Activated naive CD8-positive, alpha-beta T cell (primary cell): ENCODE data around the gene NRDC.
"Not testable (repeated sequence)": the region's sequence is repeated elsewhere in the genome, so short reads cannot be mapped to it uniquely, and the experiment has no call there.

Experiments used
- H3K27ac Mint-ChIP-seq: one replicate; pipeline ENCODE4 v1.8.0; 2021; ENCODE audit warnings: mixed read lengths
- H3K27me3 Mint-ChIP-seq: one replicate; pipeline ENCODE4 v1.8.0; 2021; ENCODE audit warnings: mixed read lengths
- H3K36me3 Mint-ChIP-seq: one replicate; pipeline ENCODE4 v1.8.0; 2021; ENCODE audit warnings: mixed read lengths
- H3K4me1 Mint-ChIP-seq: one replicate; pipeline ENCODE4 v1.8.0; 2021; ENCODE audit warnings: low read depth, mixed read lengths
- H3K4me3 Mint-ChIP-seq: one replicate; pipeline ENCODE4 v1.8.0; 2021; ENCODE audit warnings: mild to moderate bottlenecking, mixed read lengths
- H3K9me3 Mint-ChIP-seq: one replicate; pipeline ENCODE4 v1.8.0; 2021; ENCODE audit warnings: low read depth, mixed read lengths

The NRDC gene

DNA sequence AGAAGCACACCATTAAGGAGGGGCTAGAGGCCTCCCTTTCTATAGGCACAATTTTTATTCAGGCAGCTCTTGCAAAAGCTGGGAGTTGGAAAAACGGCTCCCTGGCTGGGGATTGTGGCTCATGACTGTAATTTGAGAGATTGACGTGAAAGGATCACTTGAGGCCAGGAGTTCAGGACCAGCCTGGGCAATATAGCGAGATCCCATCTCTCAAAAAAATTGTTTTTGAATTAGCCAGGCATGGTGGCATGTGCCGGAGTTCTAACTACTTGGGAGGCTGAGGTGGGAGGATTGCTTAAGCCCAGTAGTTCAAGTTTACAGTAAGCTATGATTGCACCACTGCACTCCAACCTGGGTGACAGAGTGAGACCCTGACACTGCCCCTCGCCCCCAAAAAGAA is 23.9 kb upstream of the NRDC start:
- Mint-ChIP-seq H3K36me3 (no peaks in the 10 kb centered on the region), H3K4me3 (no peak overlapping the region), H3K4me1 (peaks cover 4% of the 10 kb centered on the region), H3K27me3 (peaks cover 11% of the 10 kb centered on the region), H3K27ac (no peak overlapping the region), H3K9me3 (no peaks in the 10 kb centered on the region)

DNA sequence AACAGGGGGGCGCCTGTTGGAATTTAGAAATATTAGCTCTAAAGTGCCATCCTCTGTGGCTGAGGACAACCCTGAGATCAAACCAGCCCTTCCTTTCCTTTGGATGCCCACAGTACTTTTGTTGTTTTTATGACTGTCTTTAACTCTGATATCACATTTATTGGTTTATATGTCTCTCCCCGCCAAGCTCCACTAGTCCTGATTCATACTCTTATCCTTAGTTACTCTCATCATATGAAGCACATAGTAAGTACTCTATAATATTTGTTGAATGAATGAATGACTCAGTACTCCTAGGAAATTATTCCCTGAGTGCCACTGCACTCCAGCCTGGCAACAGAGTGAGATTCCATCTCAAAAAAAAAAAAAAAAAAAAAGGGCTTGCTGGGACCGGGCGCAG is 22.6 kb upstream of the NRDC start:
- no peaks in the 10 kb centered on the region for H3K9me3 Mint-ChIP-seq
- peaks cover 3% of the 10 kb centered on the region for H3K4me1 Mint-ChIP-seq
- peaks cover 16% of the 10 kb centered on the region for H3K27me3 Mint-ChIP-seq
- no peak overlapping the region for H3K4me3 Mint-ChIP-seq
- H3K27ac Mint-ChIP-seq = no peak overlapping the region
- no peaks in the 10 kb centered on the region for H3K36me3 Mint-ChIP-seq

DNA sequence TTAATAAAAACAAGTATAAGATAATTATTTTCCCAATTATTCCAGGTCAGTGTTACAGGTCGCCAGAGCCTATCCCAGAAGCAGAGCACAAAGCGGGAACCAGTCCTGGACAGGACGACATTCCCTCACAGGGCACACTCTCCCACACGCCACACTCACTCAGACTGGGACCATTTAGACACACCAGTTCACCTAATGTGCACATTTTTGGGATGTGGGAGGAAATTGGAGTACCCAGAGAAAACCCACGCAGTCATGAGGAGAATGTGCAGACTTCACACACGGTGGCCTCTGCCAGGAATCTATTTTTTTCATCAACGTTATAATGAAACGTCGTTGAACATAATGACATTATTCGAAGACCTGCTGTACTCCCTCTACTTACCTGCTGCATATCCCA is 20.5 kb upstream of the NRDC start:
- peaks cover 27% of the 10 kb centered on the region for H3K27me3 Mint-ChIP-seq
- no peak overlapping the region for H3K4me3 Mint-ChIP-seq
- peaks cover 3% of the 10 kb centered on the region for H3K4me1 Mint-ChIP-seq
- H3K9me3 Mint-ChIP-seq = no peaks in the 10 kb centered on the region
- no peak overlapping the region for H3K27ac Mint-ChIP-seq
- no peaks in the 10 kb centered on the region for H3K36me3 Mint-ChIP-seq

DNA sequence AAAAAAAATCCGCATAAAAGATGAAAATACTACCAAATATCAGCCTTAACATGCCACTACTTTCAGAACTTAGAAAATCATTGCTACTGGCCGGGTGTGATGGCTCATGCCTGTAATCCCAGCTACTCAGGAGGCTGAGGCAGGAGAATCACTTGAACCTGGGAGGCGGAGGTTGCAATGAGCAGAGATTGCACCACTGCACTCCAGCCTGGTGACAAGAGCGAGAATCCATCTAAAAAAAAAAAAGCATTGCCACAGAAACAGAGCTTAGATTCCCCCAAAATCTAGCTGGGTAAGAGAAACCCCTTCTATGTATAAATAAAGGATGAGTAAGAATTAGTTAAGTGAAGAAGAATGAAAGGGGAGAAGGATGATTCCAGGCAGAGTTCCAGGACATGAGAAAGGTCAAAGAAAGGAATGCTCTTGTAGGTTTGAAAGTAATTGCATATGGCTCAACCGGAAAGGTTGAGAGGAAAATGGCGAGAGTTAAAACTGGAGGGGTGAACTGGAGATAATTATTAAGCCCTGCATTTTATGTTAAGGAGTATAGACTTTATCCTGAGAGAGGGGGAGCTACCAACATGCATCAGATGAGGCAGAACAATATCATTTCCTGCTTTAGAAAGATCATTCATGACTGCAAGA is 19.7 kb upstream of the NRDC start:
- H3K4me1 Mint-ChIP-seq = peaks cover 3% of the 10 kb centered on the region
- peaks cover 27% of the 10 kb centered on the region for H3K27me3 Mint-ChIP-seq
- H3K9me3 Mint-ChIP-seq = no peaks in the 10 kb centered on the region
- H3K36me3 Mint-ChIP-seq = no peaks in the 10 kb centered on the region
- no peak overlapping the region for H3K4me3 Mint-ChIP-seq
- no peak overlapping the region for H3K27ac Mint-ChIP-seq

DNA sequence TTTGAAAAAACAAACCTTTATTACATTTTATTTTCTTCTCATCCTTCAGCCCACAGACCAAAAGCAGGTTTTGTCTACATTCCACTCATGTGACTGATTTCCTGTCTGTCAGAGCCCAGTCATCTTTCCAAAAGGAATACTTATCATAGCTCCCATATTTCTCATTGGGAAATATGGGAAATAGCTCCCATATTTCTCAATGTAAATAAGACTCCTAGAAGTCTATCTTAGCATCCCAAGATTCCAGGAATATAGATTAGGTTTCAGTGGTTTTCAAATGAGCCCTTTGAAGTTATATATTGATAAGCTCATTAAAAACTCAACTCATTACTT is 19.1 kb upstream of the NRDC start:
- no peak overlapping the region for H3K27ac Mint-ChIP-seq
- peaks cover 27% of the 10 kb centered on the region for H3K27me3 Mint-ChIP-seq
- H3K36me3 Mint-ChIP-seq = no peaks in the 10 kb centered on the region
- H3K9me3 Mint-ChIP-seq = no peaks in the 10 kb centered on the region
- no peak overlapping the region for H3K4me3 Mint-ChIP-seq
- H3K4me1 Mint-ChIP-seq = peaks cover 3% of the 10 kb centered on the region

DNA sequence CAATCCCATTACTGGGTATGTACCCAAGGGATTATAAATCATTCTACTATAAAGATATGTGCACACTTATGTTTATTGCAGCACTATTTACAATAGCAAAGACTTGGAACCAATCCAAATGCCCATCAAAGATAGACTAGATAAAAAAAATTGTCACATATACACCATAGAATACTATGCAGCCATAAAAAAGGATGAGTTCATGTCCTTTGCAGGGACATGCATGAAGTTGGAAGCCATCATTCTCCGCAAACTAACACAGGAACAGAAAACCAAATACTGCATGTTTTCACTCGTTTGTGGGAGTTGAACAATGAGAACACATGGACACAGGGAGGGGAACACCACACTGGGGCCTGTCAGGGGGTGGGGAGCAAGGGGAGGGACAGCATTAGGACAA is 16.2 kb upstream of the NRDC start:
- Mint-ChIP-seq H3K27ac (peak overlapping the region; percentile 18), H3K27me3 (peaks cover 25% of the 10 kb centered on the region)
- H3K9me3 Mint-ChIP-seq, H3K4me3 Mint-ChIP-seq, H3K4me1 Mint-ChIP-seq, H3K36me3 Mint-ChIP-seq: not testable (repeated sequence)

DNA sequence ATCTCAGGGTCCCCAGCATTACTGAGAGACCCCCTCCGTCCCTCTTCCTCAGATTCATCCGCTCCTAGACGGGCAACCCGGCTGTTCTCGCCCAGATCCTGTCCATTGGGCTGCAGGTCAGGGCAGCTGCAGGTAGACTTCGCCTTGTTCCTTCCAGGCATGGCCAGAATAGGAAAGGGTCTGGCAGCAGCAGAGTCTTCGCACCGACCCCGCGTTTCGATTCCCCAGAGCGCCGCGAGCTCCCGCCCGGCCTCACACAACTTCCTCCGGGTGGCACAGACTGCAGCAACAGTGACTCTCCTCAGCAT is 265 bp downstream of the NRDC start:
- peaks cover 12% of the 10 kb centered on the region for H3K36me3 Mint-ChIP-seq
- H3K4me3 Mint-ChIP-seq = no peak overlapping the region
- H3K27me3 Mint-ChIP-seq = peaks cover 5% of the 10 kb centered on the region

DNA sequence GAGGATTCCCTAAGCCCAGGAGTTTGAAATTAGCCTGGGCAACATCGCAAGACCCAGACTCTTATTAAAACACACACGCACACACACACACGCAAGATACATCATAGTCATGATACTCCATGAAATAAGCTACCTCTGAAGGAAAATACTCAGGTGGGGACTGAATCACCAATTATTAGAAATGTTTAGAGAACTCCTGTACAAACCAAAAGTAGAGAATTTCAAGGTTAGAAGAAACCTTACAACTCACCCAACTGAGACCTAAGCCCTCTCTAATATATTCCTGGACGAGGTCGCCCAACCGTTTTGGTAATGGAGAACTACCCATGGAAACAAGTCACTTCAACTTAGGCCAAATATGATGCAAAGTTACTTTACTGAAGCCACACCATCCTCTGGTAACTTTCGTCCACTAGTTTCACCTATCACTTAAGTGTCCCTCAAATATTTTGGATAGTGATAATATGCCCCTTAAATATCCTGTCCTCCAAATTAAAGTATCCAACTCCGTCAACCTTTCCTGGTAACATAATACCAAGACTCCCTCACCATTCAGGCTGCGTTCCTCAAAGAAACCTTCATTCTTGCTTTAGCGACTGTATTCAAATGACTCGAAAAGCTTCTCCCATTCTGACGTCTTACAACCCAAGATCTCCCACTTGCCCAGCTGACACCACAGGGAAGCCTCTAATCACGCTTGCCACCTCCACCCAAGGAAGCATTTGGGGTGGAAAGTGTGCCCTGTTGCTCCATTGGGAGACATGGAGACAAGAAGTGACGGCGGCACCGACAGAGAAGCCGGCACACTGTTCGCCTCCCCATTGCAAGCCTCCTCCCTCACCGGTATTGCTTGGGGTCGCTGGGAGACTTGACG is 856 bp downstream of the NRDC start:
- H3K36me3 Mint-ChIP-seq = peaks cover 12% of the 10 kb centered on the region
- H3K9me3 Mint-ChIP-seq = no peaks in the 10 kb centered on the region
- H3K27ac Mint-ChIP-seq = no peak overlapping the region
- no peaks in the 10 kb centered on the region for H3K27me3 Mint-ChIP-seq
- no peak overlapping the region for H3K4me3 Mint-ChIP-seq
- peaks cover 41% of the 10 kb centered on the region for H3K4me1 Mint-ChIP-seq

More for the DNA sequence above, 265 bp downstream of the NRDC start:
- no peaks in the 10 kb centered on the region for H3K9me3 Mint-ChIP-seq
- no peak overlapping the region for H3K27ac Mint-ChIP-seq
- peaks cover 35% of the 10 kb centered on the region for H3K4me1 Mint-ChIP-seq

DNA sequence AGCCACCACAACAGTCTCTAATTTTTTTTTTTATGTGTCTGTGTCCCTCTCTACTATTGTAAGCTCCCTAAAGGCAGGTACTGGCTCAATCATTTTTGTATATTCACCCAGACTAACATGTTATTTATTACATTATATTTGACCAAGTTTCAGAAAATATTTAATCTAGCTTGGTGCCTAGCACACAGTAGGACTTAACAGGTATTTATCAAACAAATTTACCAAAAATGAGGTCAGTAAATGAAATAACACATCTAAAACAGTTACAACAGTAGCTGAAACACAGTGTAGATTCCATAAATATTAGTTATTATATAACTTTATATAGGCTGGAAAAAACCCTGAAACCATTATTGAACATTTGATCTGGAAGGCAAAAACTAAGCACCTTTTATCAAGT is 2.7 kb downstream of the NRDC start:
- H3K4me1 Mint-ChIP-seq = peaks cover 57% of the 10 kb centered on the region
- H3K27ac Mint-ChIP-seq = no peak overlapping the region
- no peaks in the 10 kb centered on the region for H3K27me3 Mint-ChIP-seq
- peaks cover 12% of the 10 kb centered on the region for H3K36me3 Mint-ChIP-seq
- peak overlapping the region; percentile 80 for H3K4me3 Mint-ChIP-seq
- H3K9me3 Mint-ChIP-seq = no peaks in the 10 kb centered on the region

DNA sequence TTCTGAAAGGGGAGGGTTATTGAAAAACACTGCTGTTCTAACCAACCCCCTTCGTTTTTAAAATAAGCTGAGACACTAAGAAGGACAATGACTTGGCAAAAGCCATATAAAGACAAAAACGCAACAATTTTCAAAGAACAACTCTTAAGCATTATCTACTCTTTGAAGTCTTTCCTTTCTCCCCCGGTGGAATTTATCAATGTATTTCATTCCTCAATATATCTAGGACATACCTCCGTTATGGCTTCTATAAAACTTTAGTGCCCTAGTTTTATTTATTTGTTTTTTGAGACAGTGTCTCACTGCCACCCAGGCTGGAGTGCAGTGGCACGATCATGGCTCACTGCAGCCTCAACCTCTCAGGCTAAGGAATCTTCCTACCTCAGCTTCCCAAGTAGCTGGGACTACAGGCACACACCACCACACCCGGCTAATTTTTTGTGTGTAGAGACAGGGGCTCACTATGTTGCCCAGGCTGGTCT is 3.2 kb downstream of the NRDC start:
- Mint-ChIP-seq H3K27ac (peak overlapping the region; percentile 46), H3K4me1 (peaks cover 61% of the 10 kb centered on the region), H3K9me3 (no peaks in the 10 kb centered on the region), H3K27me3 (no peaks in the 10 kb centered on the region), H3K36me3 (peaks cover 12% of the 10 kb centered on the region), H3K4me3 (peak overlapping the region; percentile 80)

DNA sequence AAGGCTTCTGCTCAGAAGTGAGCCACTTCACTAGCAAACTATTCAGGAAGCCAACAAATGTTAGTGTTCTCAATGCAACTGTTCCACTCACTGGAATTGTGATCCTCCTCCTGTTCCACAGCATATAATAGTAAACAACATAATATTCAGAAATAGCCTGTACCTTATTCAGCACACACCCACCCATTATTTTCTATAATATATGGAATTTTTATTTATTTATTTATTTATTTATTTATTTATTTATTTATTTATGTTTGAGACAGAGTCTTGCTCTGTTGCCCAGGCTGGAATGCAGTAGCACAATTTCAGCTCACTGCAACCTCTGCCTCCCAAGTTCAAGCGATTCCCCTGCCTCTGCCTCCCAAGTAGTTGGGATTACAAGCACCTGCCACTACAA is 5.3 kb downstream of the NRDC start:
- H3K27ac Mint-ChIP-seq, H3K27me3 Mint-ChIP-seq, H3K4me3 Mint-ChIP-seq, H3K9me3 Mint-ChIP-seq: not testable (repeated sequence)
- Mint-ChIP-seq H3K36me3 (peaks cover 12% of the 10 kb centered on the region), H3K4me1 (peaks cover 75% of the 10 kb centered on the region)

DNA sequence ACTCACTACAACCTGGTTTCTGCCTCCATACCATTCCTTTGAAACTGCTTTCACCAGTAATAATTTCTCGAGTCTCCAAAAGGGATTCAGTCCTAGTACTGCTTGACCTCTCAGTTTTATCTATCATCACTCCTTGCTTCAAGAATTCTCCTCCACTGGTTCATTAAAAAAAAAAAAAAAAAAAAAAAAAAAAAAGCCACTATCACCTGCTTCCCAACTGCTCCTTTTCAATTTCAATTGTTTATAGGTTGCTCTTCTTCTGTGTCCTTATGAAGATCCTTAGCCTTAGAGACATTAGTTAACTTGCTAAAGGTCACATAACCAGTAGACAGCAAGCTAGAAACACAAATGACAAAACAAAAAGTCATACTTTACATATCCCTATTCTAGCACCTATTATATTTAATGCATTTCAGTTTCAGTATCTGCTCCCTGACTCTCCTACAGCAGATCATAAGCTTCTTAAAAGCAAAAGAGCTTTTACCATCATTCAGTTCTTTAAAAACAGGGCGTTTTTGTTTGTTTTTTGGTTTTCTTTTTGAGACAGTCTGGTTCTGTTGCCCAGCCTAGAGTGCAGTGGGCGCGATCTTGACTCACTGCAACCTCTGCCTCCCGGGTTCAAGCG is 7.1 kb downstream of the NRDC start:
- Mint-ChIP-seq H3K36me3 (peaks cover 6% of the 10 kb centered on the region), H3K27me3 (no peaks in the 10 kb centered on the region), H3K4me3 (peak overlapping the region; percentile 20), H3K4me1 (peaks cover 79% of the 10 kb centered on the region), H3K9me3 (no peaks in the 10 kb centered on the region), H3K27ac (peak overlapping the region; percentile 64)

DNA sequence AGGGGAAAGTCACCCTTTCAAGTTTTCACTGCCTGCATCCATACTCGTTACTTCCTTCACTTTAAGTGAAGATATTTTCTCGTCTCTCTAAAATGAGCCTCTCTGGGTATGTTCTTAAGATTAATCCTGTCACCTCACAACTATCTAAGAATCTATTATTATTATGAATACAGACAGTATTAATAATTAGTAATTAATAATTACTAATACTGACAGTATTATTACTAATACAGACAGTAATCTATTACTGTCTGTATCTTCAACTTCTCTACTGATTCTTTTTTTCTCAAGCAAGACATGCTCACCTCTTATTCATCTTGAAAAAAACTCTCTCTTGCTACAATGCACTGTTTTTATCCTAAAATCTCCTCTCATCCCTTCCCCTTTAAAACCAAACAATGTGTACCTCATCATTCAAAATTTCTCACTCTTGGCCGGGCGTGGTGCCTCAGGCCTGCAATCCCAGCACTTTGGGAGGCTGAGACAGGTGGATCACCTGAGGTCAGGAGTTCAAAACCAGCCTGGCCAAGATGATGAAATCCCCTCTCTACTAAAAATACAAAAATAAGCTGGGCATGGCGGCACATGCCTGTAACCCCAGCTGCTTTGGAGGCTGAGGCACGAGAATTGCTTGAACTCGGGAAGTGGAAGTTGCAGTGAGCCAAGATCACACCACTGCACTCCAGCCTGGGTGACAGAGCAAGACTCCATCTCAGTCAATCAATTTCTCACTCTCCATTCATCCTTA is 7.8 kb downstream of the NRDC start:
- Mint-ChIP-seq H3K36me3 (peaks cover 5% of the 10 kb centered on the region), H3K9me3 (no peaks in the 10 kb centered on the region), H3K27me3 (no peaks in the 10 kb centered on the region), H3K27ac (peak overlapping the region; percentile 83), H3K4me1 (peaks cover 79% of the 10 kb centered on the region), H3K4me3 (no peak overlapping the region)

DNA sequence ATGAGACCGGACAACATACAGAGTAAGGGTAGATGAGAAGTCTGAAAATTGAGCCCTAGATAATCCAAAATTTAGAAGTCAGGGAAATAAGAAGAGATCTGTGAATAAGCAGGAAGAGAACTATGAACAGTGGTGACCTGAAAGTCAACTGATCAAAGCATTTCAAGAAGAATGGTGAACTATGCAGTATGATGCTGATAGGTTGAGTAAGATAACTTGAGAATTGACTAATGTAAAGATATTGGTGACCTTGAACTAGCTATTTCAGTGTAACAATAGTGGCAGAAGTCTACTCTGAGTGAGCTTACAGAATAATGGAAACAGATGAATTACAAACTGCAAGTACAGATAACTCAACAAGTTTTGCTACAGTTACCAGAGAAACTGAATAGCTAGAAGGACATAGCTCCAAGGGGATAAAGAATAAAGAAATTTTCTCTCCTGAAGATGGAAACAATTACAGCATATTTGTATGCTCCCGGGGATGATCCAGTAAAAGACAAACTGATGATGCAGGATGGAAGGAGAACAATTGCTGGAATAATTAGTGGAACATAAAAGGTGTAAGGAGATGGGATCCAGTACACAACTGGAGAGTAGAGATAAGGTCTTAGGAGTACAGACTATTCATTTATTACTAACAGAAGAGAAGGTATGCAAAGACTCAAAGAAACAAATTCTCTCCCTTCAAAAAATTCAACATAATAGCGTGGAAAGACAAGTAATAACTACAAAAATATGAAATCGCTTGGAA is 10.9 kb downstream of the NRDC start:
- Mint-ChIP-seq H3K4me3 (peak overlapping the region; percentile 35), H3K27me3 (no peaks in the 10 kb centered on the region), H3K36me3 (peaks cover 2% of the 10 kb centered on the region), H3K4me1 (peaks cover 64% of the 10 kb centered on the region), H3K27ac (no peak overlapping the region), H3K9me3 (no peaks in the 10 kb centered on the region)
